Testis (tissue), 3 donors: ENCODE measurements around the gene LRRC49. TPM values are rescaled to one million over a fixed set of nuclear protein-coding genes. Genes with fewer than 3 reads are reported as not detected.

ENCODE experiments used
- DNase-seq: peaks from one replicate; pipeline ENCODE4 v3.0.0-alpha.2; 2019
- H3K27ac ChIP-seq, 2 donors: fragments of 200-600 bp; sonication (generic); one replicate each; pipeline ENCODE4 v1.5.1; 2019
- H3K27me3 ChIP-seq: fragments of 200-600 bp; sonication (generic); one replicate; pipeline ENCODE4 v1.5.1; 2019
- H3K36me3 ChIP-seq: fragments of 200-600 bp; sonication (generic); one replicate; pipeline ENCODE4 v1.5.1; 2017; ENCODE audit warnings: low read depth; ENCODE audit errors: missing control alignments
- H3K4me1 ChIP-seq: fragments of 200-600 bp; sonication (generic); one replicate; pipeline ENCODE4 v1.5.1; 2019
- H3K4me3 ChIP-seq, 2 donors: fragments of 200-600 bp; sonication (generic); one replicate each; pipeline ENCODE4 v1.5.1; 2017 to 2019
- H3K9me3 ChIP-seq: fragments of 200-600 bp; sonication (generic); one replicate; pipeline ENCODE4 v1.5.1; 2017
- CTCF ChIP-seq, 3 experiments: fragments of 450-650 bp in 2 of 3; fragments of 200-600 bp in 1 of 3; sonication (generic) in 1 of 3; IDR thresholded peaks; one replicate each; pipeline ENCODE4 v1.5.1; 2016 to 2019; ENCODE audit warnings: antibody characterized with exemption in 3 of 3, mild to moderate bottlenecking in 2 of 3, moderate library complexity in 1 of 3
- POLR2A ChIP-seq: fragments of 450-650 bp; IDR thresholded peaks from one replicate; pipeline ENCODE4 v1.6.1; 2017; ENCODE audit warnings: antibody characterized with exemption, mild to moderate bottlenecking, moderate library complexity
- WGBS, 2 donors: methylation state at CpG; one replicate each; pipeline ENCODE4 v1.1.5; 2018; 5-methylcytosine and 5-hydroxymethylcytosine counted together
- intact Hi-C: fragments of 100-400 bp; cut with DNase I; formaldehyde crosslinking; loops from one replicate; pipeline ENCODE4 v1.15.1; 2023; ENCODE audit warnings: low total_unique reads
- polyA plus RNA-seq: library from polyadenylated mRNA; stranded (reverse); fragments of 350-450 nt; fragmentation: Illumina TruSeq; extraction: RNeasy Lipid Tissue Mini Kit (QIAGEN cat#74804); gene quantifications from one replicate; pipeline ENCODE4 v1.2.3, GENCODE V29; 2014; ENCODE audit warnings: low read depth, low replicate concordance; ENCODE audit not compliant: insufficient read depth
- total RNA-seq, 2 donors: library from RNA; depleted of rRNA; stranded (reverse); fragments of >200 nt; gene quantifications; one replicate each; pipeline ENCODE4 v1.2.3, GENCODE V29; 2016

Gene LRRC49
- total and polyA plus RNA-seq, 3 donors from 2014 or later, result 19.9 to 35.4 (median 22.4) TPM

GRCh38 chr15:70875001-70875782, 17.4 kb upstream of the LRRC49 start:
- intact Hi-C loops, result no loop called here
- 76 to 79% methylated on average over 7 of the region's 7 CpGs for WGBS, 2 donors
- DNase-seq, result no peak
- no peaks in the 10 kb centered on the region for H3K9me3 ChIP-seq
- H3K4me1 ChIP-seq, result no peaks in the 10 kb centered on the region
- no peak overlapping the region for H3K27ac ChIP-seq
- TF ChIP-seq CTCF (IDR thresholded peaks at IDR 0.05), result peak in 2 of 3 experiments; percentile 28 to 43
- no peak for TF ChIP-seq POLR2A
- no peaks in the 10 kb centered on the region for H3K27me3 ChIP-seq
- no peak overlapping the region for H3K4me3 ChIP-seq
- no peaks in the 10 kb centered on the region for H3K36me3 ChIP-seq

GRCh38 chr15:70876011-70876410, 16.6 kb upstream of the LRRC49 start:
- H3K9me3 ChIP-seq, result no peaks in the 10 kb centered on the region
- H3K4me3 ChIP-seq, result no peak overlapping the region
- 82 to 88% methylated on average over 3 of the region's 3 CpGs for WGBS, 2 donors
- no peak overlapping the region for H3K27ac ChIP-seq
- TF ChIP-seq POLR2A (no peak), CTCF (IDR thresholded peaks at IDR 0.05) (no peak)
- DNase-seq, result no peak
- H3K4me1 ChIP-seq, result no peaks in the 10 kb centered on the region
- intact Hi-C loops, result no loop called here
- H3K36me3 ChIP-seq, result no peaks in the 10 kb centered on the region
- H3K27me3 ChIP-seq, result no peaks in the 10 kb centered on the region

GRCh38 chr15:70876683-70877082, 15.9 kb upstream of the LRRC49 start:
- Histone ChIP-seq H3K9me3 (no peaks in the 10 kb centered on the region), H3K36me3 (no peaks in the 10 kb centered on the region), H3K27me3 (no peaks in the 10 kb centered on the region), H3K27ac (no peak overlapping the region), H3K4me1 (no peaks in the 10 kb centered on the region), H3K4me3 (no peak overlapping the region)
- WGBS, 2 donors, result 85 to 87% methylated on average over 2 of the region's 2 CpGs
- intact Hi-C loops, result no loop called here
- no peak for DNase-seq
- no peak for TF ChIP-seq CTCF (IDR thresholded peaks at IDR 0.05)
- no peak for TF ChIP-seq POLR2A

- WGBS, 2 donors, result 59 to 78% methylated on average over 2 of the region's 2 CpGs
- Histone ChIP-seq H3K36me3 (no peaks in the 10 kb centered on the region), H3K9me3 (no peaks in the 10 kb centered on the region), H3K27ac (no peak overlapping the region), H3K27me3 (no peaks in the 10 kb centered on the region), H3K4me1 (no peaks in the 10 kb centered on the region), H3K4me3 (no peak overlapping the region)
- DNase-seq, result no peak
- TF ChIP-seq CTCF (IDR thresholded peaks at IDR 0.05) (no peak), POLR2A (no peak)
- intact Hi-C loops, result no loop called here
Measured at GRCh38 chr15:70879401-70879800, 13.2 kb upstream of the LRRC49 start.

DNA sequence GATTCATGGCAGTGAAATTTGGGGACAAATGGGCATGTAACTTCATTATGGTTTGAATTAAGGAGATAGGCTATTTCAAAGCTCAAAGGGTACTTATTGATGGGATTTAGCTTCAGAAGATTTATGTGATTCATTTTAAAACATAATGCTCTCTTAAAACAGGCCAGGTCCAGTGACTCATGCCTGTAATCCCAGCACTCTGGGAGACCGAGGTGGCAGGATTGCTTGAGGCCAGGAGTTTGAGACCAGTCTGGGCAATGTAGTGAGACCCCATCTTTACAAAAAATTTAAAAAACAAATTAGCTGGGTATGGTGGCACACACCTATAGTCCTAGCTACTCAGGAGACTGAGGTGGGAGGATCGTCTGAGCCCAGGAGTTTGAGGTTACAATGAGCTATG, 11.8 kb upstream of the LRRC49 start:
- Histone ChIP-seq H3K4me3 (no peak overlapping the region), H3K9me3 (no peaks in the 10 kb centered on the region), H3K27ac (no peak overlapping the region), H3K4me1 (no peaks in the 10 kb centered on the region), H3K27me3 (no peaks in the 10 kb centered on the region), H3K36me3 (no peaks in the 10 kb centered on the region)
- WGBS, 2 donors, result 92 to 95% methylated on average over 2 of the region's 2 CpGs
- intact Hi-C loops, result no loop called here
- TF ChIP-seq POLR2A (no peak), CTCF (IDR thresholded peaks at IDR 0.05) (no peak)
- no peak for DNase-seq
